ENCODE results near the gene MAGEB17.
"Not testable (repeated sequence)": the region's sequence is repeated elsewhere in the genome, so short reads cannot be mapped to it uniquely, and the experiment has no call there.

Gene MAGEB17

DNA sequence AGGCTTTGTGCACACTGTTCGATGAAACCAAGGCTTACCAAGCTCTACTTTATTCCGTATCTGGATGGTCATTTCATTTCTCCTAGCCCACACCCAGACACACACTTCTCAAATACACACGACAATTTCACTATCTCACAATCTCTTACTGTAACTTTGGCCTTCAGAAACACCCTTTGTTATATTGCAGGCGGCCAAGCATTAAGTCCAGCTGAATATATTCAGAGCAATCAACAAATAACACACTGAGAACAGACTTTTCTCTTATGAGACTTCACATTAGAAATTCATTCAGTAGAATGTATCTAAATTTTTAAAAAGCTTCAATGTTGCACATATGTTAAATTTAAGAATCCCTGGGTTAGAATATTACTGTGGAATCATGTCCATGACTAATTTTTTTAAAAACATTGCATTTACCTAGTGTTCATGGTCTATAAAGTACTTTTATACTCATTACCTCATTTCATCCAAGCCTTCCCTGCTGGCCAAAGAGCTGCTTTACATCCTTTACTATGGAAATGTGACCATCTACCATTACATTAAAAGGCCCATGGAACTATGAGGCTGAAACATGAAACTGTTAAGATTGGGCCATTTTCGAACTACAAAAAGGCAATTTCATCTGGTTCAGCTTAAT lies 10.5 kb upstream of the MAGEB17 start:
- no peak for DNase-seq

DNA sequence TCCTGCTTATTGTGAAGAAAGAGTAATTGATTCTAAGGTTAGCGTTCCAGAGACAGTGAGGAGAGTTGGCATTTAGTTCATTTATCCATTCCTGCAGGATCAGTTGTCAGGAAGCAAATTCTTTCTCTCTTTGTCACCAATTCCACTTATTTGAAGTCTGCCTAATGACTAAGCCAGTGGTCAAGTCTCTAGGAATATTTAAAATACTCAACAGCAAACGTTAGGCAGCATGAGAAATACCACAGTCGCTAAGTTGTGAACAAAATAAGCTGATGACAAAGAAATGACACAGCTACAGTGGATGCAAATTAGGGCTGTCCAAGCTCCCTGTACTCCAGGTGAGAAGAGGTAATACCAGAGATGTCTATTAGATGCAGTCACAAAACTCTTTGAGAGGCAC lies 6.6 kb upstream of the MAGEB17 start:
- no peak for DNase-seq

DNA sequence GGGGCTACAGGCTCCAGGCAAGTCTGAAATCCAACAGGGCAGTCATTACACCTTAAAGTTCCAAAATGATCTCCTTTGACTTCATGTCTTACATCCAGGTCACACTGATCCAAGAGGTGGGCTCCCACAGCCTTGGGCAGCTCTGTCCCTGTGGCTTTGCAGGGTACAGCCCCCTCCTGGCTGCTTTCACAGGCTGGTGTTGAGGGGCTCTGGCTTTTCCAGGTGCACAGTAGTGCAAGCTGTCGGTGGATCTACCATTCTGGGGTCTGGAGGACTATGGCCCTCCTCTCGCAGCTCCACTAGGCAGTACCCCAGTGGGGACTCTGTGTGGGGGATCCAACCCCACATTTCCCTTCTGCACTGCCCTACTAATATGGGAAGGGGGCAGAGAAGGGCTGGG lies 6.1 kb upstream of the MAGEB17 start:
- DNase-seq = not testable (repeated sequence)

DNA sequence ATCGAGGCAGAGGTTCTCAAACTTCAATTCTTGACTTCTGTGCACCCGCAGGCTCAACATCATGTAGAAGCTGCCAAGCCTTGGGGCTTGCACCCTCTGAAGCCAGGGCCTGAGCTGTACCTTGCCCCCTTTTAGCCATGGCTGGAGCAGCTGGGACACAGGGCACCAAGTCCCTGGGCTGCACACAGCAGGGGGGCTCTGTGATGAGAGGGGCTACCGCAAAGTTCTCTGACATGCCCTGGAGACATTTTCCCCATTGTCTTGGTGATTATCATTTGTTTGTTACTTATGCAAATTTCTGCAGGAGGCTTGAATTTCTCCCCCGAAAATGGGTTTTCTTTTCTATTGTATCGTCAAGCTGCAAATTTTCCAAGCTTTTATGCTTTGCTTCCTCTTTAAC lies 4.9 kb upstream of the MAGEB17 start:
- DNase-seq = no peak

DNA sequence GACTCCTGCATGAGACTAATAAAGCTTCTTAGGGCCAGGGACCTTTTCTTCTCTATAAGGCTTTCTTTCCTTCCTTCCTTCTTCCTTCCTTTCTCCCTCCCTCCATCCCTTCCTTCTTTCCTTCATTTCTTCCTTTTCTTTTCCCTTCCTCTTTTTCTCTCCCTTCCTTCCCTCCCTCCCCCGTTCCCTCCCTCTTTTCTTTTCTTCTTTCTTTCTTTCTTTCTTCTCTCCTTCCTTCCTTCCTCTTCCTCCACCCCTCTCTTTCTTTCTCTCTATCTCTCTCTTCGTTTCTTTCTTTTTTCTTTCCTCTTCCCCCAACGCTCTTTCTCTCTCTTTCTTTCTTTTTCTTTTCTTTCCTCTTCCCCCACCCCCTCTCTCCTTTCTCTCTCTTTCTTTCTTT lies 2.5 kb upstream of the MAGEB17 start:
- DNase-seq = no peak

DNA sequence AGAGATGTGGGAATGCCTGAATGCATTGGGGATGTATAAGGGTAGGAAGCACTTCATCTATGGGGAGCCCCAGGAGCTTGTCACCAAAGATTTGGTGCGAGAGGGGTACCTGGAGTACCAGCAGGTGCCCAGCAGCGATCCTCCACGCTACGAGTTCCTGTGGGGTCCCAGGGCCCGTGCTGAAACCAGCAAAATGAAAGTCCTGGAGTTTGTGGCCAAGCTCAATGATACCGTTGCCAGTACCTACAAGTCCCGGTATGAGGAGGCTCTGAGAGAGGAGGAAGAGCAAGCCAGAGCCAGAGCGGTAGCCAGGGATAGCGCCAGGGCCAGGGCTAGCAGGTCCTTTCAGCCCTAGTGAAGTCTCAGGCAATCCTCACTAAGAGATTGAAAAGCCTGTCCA lies 3.8 kb downstream of the MAGEB17 start:
- DNase-seq = no peak

DNA sequence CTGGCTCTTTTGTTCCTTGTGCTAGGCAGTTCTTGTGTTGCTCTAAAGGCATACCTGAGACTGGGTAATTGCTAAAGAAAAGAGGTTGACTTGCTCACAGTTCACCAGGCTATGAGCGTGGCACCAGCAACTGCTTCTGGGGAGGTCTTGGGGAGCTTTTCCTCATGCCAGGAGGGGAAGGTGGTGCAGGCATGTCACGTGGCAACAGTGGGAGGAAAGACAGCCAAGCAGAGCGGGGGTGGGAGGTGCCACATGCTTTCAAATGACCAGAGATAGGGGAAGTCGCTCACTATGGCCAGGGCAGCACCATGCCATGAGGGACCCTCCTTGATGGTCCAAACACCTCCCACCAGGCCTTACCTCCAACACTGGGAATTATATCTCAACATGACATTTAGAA lies 4.7 kb downstream of the MAGEB17 start:
- no peak for DNase-seq

DNA sequence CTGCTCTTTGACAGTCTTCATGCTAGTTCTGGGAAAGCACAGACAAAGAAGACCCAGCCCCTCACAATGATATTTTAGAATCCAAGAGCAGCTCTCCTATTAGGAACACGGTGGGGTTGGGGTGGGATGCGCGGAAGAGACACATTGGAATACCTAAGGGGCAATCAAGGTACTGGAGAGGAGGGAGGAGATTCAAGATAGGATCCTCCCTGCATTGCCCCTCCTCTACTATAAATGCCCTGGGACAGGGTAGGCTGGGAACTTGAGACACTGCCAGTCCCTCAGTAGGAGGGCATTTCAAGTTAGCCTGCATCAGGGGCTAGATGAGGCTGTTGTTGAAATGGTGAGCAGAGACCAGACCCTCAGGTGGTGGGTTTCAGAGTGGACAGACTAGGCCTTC lies 5.1 kb downstream of the MAGEB17 start:
- no peak for DNase-seq

DNA sequence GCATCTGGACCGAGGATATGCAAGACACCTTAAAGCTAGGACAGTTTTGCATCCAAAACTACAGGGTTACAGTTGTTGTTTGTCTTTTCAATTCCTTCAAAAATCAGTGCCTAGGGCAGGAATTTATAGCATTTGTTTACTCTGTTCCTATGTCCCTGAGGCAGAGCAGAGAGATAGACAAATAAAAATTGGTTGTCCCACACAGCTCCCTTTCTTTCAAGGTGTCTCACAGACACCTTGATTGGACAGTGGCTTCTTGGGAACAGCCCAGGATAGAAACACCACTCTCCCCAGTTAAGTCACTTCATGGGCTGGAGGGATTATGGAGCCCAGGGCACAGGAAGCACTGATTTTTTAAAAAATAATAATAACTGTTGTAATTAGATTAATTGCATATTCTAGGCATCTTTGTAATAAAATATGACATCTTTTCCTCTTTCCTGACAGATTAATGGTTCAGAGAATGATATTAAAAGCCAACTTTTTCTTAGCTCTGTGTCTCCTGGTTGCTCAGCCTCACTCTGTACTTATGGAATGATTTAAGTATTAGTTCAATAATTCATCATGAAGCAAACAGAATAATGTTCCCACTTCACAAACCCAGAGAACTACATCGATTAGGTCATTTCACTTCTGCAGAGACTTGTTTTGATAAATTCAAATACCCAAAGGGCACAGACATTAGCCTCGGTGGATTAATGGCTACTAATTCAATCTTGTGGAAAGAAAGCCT lies 8.2 kb downstream of the MAGEB17 start:
- no peak for DNase-seq

DNA sequence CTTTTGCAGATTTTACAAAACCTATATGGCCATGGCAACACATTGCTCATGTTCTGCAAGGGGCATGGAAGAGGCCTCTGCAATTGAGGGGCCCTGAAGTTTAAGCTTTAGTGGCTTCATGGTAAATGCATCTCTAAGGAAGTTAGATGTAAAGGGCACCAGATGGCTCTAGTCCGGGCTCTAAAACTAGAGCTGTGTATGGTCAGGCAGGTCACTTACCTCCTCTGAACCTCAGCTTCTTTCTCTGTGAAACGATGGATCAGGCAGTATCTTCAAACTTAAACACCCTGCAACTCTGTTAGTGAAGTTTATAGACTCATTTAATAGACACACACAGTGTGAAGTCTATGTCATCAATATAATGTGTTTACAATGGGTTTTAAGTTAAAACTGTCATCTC lies 10.0 kb downstream of the MAGEB17 start:
- no peak for DNase-seq

DNA sequence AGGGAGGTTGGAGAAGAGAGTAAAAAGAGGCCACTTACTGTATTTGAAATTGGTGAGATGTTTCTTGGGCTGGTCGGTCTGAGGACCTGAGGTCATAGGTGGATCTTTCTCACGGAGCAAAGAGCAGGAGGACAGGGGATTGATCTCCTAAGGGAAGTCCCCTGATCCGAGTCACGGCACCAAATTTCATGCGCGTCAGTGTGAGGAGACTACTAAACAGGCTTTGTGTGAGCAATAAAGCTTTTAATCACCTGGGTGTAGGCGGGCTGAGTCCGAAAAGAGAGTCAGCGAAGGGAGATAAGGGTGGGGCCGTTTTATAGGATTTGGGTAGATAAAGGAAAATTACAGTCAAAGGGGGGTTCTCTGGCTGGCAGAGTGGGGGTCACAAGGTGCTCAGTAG lies 16.6 kb downstream of the MAGEB17 start:
- not testable (repeated sequence) for DNase-seq

DNA sequence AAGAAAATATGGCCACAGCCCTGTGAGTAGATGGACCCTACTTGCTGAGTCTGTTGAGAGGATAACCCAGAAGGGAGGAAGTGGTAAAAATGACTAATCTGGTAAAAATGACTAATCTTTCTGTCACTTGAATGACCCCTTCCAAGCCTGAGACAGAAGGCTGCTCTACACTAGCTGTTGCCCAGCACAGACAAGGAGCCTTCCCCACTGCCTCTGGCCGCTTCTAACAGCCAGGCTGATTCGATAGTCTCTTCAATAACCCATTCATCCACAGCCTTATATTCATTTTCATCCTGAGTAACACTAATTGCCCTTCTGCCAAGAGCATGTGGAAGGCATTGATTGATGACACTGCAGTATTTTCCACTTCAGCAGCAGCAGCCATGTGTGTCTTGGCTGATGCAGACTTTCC lies 18.4 kb downstream of the MAGEB17 start:
- no peak for DNase-seq

DNA sequence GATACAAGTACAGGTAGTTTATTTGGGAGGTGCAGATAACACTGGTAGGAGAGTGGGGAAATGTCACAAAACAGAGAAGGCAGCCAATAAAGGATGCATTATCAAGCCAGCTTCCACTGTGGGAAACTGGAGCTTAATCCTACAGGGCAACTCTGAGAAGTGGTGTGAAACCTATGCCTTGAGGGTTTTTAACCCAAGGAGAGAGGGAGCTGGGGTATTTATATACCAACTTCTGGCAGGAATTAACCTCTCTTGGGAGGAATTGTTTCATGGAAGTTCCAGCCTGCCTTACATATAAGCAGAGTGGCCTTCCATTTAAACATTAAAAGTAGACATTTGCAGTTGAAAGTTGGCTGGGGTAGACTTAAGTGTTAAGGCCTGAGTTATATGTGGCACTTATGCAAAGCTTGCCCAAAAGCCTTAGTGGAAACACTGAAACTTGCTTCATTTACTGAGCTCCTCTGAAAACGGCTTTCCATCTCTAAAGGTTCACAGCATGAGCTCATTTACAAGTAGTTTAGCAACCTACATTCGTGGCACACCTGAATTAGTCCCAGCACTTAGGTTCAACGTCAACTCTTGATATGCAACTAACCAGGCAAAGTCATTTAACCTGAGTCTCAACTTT lies 19.2 kb downstream of the MAGEB17 start:
- no peak for DNase-seq

DNA sequence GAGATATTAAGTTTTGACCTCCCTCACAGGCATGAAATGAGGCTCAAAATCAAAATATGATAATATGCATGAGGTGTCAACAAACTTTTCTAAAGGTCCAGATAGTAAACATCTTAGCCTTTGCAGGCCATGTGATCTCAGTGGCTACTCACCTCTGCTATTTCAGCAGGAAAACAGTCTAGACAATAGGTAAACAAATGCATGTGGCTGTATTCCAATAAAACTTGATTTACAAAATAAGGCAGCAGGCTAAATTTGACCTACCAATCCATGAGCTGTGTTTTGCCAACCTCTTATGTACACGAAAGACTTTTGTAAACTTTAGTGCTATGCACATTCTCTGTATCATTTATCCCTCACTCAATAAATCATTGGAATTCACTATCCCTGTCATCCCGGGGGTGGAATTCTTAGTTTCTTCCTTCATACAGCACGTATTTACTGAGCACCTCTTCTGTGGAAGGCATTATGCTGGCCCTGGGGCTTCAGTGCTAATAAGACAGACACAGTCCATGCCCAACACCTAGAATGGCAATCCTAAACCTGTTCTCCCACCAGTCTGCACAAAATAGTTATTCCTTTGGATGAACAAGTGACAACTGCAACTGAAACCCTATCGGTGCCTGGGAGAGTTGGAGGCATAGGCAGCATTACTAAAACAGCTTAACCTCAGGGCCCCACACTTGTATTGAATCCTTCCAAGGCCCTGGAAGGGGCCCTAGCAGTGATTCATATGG lies 19.9 kb downstream of the MAGEB17 start:
- no peak for DNase-seq

DNA sequence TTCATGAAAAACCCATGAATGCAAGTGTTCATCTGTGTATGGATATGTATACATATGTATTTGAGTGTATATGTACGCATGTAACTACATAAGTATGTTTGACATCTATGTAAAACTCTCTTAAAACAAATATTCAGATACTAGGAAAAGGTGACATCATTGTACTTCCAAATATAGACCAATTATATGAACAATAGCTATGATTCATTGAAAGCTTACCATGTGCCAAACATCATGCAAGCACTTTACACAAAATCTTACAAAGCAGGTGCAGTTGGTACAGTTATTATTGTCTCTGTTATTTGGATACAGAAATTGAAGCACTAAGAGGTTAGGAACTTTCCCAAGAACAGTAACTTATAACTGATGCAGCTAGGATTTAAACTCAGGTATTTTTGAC lies 21.4 kb downstream of the MAGEB17 start:
- no peak for DNase-seq

DNA sequence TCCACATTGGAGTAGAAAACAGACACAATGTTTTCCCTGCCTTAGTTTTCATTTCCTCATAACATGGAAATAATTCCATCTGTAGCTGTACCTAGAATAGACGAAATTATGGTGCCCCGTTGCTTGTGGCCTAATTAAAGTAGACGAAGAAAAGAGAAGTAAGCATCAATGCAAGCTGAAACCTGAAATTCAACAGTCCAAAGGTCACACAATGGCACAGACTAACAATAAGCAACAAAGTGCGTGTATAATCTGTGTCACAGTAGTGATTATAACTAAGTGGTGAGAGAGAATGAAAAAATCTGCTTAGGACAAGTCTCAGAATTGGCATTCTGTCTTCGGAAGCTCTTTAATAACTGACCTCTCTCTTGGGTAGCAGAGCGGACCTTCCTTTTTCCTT lies 24.3 kb downstream of the MAGEB17 start:
- DNase-seq = no peak

DNA sequence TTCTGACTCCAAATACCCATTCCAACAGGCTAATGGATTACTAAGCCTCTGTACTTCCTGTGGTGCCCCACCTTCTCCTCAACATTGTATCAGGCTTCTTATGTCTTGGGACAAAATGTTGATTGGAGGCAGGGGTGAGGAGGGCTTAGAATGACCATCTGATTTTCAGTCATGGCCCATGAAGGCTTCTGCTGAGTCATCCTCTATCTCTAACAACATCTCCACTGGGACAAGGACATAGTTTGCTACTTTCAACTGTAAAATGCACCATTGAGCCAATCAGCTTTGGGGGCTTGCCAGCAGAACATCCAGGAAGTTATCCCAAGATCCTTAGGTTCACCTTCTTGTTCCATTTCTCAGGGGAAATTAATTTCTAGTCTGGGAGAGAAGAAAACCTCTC lies 29.5 kb downstream of the MAGEB17 start:
- DNase-seq = no peak

DNA sequence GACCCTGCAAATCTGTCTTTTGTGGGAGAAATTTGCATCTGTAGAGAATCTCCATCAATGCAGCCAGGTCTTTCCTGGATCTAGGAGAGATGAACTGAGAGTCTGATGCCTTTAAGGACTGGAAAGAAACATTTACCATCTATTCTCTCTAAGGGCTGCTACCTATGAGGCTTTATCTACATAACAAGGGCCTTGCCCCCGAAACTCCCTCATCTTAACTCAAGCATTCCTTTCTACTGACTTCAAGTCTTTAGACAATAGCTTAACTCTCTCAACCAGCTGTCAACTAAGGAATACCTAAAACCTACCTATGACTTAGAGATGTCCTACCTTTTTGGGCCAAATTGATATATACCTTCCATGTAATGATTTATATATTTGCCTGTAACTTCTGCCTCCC lies 32.1 kb downstream of the MAGEB17 start:
- DNase-seq = no peak

DNA sequence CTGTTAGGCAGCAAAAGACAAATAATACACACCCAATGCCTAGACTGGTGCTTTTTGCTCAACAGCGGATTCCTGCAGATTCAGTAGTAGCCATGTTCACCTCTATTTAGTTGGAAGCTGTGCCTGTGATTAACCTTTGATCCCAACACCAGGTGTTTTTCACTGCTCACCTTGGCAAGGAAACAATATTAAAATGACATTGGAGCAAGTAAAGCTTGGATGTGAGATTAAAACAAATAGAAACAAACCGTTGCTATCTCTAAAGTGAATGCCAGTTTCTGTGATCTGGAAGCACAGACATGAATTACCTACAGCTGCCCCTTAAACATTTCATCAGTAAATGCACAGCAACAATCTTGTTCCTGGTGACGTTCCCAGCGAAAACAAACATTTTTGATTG lies 35.7 kb downstream of the MAGEB17 start:
- DNase-seq = no peak

DNA sequence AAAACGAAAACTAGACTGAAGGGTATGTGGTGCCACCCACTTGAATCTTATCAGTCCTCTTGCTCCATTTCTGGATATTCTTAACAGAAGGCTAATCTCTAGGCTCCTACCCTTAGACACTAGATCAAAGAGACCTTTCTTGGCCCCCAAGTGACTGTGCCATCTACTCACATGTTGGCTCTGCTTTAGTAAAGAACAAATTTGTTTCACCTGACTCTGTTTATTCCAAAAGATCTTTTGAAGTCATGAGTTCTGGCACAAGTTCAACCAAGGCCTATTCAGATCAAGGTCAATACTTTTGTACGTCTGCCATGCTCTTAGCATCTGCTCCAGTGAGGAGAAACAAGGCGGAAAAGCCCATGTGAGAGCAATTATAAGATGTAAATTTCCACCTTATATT lies 37.3 kb downstream of the MAGEB17 start:
- no peak for DNase-seq

DNA sequence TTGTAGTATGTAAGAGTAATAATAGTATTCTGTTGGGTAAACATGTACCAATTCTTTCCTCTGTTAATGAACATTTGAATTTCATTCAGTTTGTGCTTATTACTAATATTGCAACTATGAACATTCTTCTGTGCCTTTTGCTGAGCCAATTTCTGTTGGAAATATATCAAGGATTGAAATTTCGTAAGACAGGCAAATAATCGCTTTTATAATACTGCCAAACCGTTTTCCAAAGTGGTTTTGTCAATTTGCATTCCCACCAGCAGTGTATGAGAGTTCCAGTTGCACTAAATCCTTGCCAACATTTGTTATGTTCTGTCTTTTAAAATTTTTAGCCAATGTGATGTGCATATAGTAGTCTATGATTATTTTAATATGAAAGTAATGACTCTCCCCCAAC lies 38.6 kb downstream of the MAGEB17 start:
- no peak for DNase-seq

DNA sequence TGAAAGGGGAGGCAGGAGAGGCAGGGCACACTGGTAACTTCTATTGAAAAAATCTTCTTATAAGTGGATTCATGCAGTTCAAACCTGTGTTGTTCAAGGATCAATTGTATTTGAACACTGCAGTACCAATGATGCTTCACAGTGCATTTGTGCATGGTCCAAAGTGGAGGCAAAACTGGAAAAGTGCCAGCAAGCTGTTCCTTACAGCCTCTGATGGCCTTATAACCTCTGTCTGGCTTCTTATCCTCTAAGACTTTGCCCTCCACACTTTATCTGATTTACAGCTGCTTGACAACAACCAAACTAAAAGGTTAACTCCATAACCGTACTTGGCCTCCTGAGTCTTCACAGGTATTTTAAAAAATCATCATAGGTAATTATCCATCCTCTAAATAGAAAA lies 40.4 kb downstream of the MAGEB17 start:
- no peak for DNase-seq

DNA sequence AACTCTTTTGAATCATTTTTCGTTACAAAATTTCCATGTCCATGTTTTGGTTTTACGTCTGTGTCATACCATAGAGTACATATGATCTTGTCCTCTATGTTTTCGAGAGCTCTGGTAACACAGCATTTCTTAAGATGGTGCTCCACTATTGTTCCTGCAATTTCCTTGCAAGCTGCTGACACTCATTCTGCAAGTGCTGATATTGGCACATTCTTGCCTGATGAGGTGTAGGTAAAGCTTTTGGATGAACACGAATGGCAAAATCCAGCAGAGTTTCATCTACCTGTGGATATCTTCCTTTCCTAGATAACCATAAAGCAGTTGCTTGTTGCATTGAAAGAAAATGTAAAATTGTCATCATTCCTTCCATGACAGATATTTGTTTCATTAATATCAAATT lies 41.3 kb downstream of the MAGEB17 start:
- no peak for DNase-seq

DNA sequence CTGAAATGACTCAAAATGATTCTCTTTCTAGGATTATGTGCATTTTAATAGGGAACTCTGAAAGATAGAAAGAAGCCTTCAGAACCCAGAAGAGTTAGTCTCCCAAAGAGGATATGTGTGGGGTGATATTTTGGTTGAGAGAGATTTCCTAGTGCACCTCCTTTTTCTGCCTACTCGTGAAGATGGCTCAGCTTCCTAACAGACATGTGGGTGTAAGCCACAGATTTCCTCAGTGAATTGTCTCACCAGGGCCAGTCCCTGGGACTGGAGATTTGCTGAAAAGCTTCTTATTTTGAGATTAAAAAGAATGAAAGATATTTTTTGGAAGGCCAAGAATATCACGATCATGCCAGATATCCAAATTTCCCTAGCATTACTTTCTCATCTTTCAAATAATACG lies 42.8 kb downstream of the MAGEB17 start:
- no peak for DNase-seq
